Activated T-cell treated with anti-CD3 and anti-CD28 coated beads for 24 hours (primary cell): ENCODE measurements around the gene PAK2.
A peak's percentile ranks its signal among the peaks of the same experiment; 100 is the strongest.
"Not testable (repeated sequence)": the region's sequence is repeated elsewhere in the genome, so short reads cannot be mapped to it uniquely, and the experiment has no call there.

ENCODE experiments used
- DNase-seq: peaks from one replicate; pipeline ENCODE4 v3.0.0-alpha.2; 2020; ENCODE audit warnings: low read depth

Gene PAK2

GRCh38 chr3:196736670-196737374 lies 2.8 kb upstream of the PAK2 start:
- DNase-seq = no peak

DNA sequence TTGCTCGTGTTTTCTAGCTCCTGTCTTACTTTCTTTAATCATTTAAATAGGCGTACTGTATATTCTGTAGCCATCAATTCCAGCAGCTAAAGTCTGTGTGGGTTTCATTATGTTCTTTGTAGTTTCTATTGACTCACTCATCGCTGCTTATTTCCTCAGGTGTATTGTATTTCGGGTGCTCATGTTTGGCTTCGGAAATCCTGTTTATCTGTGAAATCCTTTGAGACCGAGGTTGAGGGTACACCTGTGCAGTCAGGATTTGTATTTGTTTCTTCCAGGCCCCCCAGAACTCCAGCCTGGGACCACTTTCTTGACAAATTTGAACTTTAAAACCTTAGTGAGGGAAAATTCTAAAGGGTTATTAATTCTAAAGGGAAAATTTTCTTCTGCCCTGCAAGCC lies 2.0 kb upstream of the PAK2 start:
- DNase-seq = no peak

DNA sequence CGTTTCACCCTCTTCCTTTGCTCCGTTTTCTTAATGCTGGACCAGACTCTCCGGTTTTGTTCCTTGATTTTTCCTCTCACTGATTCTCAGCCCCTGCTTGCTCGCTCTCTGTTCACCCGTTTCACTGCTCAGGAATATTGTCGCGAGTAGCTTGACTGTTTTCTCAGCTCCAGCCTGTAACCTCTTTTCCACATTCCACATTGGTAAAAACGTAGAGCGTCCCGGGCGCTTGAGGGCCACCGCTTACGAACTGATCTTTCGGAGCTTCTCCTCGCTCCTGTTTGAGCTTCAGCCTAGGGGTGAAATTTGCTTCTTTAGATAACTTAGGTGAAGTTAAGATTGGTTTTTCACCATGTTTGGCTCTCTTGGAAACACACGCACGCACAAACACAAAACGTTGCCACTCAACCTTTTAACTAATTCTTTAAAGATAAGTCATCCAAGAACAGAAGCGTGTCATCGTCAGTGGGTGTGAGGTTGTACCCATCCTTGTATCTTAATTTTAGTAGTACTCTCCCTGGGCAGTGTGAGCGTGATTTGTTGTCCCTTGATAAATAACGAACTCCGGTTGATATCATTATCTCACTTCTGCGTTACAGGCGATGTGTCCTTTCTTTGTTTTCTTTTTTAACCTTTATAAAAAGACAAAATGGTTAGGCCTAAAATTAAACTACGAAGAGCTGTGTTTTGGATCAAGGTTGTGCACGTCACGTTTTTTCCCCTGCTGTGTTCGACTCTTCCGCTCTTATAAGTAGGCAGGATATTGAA lies 1.0 kb downstream of the PAK2 start:
- DNase-seq = peak; percentile 16

DNA sequence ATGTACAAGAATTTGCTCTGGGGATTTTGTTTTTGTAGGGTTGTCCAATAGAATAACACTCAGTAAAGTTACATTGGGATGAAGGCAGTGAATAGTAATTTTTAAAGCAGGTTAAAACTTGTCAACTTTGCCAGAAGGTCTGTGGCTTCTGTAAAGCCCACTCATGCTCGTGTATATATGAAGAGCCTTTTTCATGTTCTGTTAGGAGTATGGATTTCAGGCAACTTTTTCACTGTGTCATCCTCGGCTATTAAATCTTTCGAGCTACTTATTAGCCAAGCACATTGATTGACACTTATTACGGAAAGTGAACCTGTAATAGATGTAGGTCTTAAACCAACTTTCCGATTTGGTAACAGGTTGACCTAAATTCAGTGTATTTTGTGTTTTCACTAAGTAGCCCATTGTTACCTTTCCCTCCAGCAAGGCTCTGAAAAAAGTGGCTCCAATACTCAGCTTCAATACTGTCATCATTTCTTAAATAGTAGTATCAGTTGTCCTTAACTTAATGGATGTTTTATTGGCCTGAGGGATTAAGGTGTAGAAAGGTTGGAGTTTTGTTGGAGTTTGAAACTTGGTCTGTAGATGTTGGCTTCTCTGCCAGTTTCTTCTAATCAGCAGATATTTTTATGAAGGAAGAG lies 1.7 kb downstream of the PAK2 start:
- no peak for DNase-seq

GRCh38 chr3:196743569-196743968 lies 3.9 kb downstream of the PAK2 start:
- not testable (repeated sequence) for DNase-seq

DNA sequence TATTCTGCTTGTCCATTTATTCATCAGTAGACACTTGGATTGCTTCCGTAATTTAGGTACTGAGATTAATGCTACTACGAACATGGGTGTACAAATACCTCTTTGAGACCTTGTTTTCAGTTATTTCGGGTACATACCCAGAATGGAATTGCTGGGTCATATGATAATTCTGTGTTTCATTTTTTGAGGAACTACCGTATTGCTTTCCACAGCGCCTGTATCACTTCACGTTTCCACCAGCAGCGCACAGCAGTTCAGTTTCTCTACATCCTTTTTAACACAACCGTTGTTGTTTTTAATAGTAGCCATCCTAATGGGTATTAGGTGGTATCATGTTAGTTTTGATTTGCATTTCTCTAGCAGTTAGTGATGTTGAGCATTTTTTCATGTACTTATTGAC lies 9.5 kb downstream of the PAK2 start:
- DNase-seq = no peak

DNA sequence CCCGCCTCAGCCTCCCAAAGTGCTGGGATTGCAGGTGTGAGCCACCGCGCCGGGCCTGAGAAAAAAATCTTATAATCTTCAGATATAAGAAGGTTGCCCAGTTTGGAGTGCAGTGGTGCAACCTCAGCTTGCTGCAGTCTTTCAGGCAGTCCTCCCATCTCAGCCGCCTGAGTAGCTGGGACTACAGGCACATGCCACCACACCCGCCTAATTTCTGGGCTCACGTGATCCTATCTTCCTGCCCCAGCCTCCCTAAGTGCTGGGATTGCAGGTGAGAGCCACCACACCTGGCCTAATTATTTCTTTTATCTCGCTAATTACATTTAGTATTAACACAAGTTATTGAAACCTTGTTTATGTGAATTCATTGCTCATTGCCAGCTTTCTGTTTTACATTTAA lies 13.5 kb downstream of the PAK2 start:
- DNase-seq = no peak

DNA sequence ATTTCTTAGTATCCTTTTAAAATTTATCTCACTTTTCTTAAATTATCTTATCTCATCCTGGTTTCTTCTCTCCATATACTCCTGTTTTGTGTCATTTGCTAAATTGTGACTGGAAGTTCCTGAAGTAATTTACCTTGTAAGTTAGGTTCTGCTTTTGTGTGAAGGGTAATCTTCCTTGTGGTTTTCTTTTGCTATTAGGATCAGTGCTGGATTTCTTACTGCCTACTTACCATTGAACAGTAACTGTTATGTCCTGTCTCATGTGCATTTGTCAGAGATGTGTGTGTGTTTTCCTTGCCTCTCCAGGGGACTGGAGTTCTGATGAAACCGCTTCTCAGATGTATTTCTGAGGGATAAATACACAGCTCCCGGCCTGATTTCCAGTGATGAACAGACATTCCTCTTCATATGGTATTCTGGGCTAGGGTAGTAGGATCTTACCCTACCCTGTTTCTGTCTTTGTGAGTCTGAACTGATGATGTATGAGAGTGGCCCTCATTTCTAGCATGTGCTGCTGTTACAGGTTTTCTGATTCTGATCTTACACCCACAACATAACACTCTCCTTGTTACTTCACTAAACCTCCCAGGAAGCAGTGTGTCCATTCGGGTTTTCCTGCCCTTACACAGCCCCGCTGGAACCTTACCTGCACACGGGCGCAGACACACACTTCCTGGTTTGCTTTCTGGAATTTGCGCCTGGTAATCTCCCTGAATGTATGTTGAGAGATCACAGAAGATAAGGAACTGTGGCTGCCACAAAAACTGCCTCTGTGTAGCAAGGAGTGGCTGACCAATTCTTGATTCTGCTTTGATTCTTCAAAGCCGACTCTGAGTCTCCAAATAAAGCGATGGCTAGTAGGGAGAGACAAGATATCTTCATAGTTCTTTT lies 14.7 kb downstream of the PAK2 start:
- no peak for DNase-seq

GRCh38 chr3:196756732-196757131 lies 17.1 kb downstream of the PAK2 start:
- DNase-seq = no peak

DNA sequence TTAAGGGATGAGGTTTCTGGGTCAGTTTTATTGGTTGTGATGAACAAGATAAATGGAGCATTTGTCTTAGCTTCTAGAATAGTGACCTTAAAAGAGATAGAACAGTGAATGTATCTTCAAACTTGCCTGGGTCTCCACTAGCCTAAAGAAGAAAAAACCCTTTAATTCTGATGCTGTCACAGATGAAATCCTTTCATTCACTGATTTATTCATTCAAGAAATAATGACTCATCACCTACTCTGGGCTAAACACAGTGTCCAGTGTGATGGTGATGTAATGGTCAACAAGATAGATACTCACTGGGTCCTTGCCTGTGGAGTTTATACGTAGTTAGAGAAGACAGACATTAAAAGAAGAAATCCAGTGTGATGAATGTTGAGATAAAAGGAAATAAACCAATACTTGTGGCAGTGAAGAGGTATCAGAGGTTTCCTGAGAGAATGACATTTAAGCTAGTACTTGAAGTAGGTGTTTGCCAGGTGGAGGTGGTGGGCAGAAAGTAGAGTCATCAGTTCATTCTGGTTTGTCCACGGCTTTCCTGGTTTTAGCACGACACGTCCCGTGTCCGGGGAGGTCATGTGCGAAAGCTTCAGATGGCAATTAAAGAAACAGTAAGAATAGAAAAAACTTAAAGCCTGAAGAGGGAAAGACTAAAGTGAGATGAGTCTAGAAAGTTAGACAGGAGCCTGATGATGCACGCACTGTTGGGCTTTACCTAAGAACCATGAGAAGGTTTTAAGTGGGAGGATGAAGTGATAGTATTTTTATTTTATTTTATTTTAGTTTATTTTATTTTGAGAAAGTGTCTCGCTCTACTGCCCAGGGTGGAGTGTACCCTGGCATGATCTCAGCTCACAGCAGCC lies 18.5 kb downstream of the PAK2 start:
- DNase-seq = no peak

GRCh38 chr3:196763179-196763578 lies 23.5 kb downstream of the PAK2 start:
- DNase-seq = no peak

GRCh38 chr3:196765454-196765853 lies 25.8 kb downstream of the PAK2 start:
- no peak for DNase-seq

DNA sequence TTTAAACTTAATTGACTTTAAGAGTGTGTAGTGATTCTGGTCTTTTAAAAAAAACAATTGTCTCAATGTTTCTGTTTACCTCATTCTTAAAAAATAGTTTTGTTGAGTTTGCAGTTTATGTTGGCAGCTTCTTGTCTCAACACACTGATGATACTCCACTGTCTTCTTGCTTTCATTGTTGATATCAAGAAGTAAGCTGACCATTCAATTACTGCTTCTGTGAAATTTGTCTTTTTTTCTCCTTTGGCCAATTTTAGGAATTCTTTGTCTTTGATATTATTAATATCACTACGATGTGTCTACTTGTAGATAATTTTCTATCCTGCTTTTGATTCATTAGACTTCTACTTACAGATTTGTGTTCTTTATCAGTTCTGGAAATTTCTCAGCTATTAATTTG lies 31.4 kb downstream of the PAK2 start:
- no peak for DNase-seq

GRCh38 chr3:196772102-196772501 lies 32.4 kb downstream of the PAK2 start:
- DNase-seq = no peak

- no peak for DNase-seq
Measured at GRCh38 chr3:196772897-196773296, 33.2 kb downstream of the PAK2 start.

DNA sequence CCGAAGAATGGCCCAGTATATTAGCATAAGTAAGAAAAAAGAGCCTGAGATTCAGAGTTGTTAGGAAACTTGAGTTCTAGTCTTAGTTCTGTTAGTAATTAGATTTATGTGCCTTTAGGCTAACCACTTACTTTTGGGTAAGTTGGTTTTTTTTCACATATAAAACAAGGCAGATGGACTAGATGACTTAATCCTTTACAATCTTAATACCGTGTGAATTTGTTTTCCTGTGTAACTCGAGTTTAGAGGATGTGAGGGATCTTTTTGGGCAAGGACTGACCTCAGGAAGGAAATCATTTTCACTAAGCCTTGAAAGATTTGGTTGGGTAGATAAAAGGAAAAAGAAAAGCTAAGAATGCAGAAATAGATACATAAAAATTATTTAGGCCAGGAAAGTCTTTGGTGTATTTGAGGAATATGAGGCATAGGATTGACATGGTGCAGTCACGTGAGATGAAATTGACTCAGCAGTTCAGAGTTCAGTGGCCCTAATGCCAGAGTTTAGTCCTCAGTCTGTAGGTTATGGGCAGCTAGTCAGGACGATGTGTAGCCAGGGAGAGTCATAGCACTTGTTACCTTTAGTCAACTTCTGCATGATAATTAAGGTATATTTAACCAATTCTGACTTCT lies 34.6 kb downstream of the PAK2 start:
- DNase-seq = no peak

- no peak for DNase-seq
Measured at GRCh38 chr3:196774848-196775422, 35.3 kb downstream of the PAK2 start.

- no peak for DNase-seq
Measured at GRCh38 chr3:196775938-196776337, 36.3 kb downstream of the PAK2 start.

- DNase-seq = no peak
Measured at GRCh38 chr3:196777836-196778235, 38.2 kb downstream of the PAK2 start.

GRCh38 chr3:196778755-196779154 lies 39.1 kb downstream of the PAK2 start:
- DNase-seq = no peak
